Measurements from ENCODE around the gene ACACA.

DNA sequence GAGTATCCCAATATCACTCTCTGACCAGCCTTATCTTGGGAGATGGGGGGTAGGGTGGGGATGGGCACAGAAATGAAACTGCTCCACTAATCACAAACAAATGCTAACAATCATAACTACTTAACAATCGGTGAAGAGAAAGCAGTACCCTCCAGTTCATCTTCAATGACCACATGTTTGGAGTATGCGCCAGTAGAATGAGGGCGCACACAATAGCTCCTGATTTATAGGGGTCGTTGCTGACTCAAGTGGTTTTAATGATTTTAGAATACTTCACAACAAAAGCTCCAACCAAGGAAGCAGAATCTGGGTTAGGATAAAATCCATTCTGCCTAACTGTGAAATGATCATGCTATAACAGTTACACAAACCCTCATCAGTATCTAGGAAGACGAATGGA lies 273.5 kb downstream of the ACACA start:
- TF ChIP-seq, protein P1, sequence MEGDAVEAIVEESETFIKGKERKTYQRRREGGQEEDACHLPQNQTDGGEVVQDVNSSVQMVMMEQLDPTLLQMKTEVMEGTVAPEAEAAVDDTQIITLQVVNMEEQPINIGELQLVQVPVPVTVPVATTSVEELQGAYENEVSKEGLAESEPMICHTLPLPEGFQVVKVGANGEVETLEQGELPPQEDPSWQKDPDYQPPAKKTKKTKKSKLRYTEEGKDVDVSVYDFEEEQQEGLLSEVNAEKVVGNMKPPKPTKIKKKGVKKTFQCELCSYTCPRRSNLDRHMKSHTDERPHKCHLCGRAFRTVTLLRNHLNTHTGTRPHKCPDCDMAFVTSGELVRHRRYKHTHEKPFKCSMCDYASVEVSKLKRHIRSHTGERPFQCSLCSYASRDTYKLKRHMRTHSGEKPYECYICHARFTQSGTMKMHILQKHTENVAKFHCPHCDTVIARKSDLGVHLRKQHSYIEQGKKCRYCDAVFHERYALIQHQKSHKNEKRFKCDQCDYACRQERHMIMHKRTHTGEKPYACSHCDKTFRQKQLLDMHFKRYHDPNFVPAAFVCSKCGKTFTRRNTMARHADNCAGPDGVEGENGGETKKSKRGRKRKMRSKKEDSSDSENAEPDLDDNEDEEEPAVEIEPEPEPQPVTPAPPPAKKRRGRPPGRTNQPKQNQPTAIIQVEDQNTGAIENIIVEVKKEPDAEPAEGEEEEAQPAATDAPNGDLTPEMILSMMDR (IDR thresholded peaks at IDR 0.05): no peak
- no peak for TF ChIP-seq POLR2A (IDR thresholded peaks at IDR 0.05)
- no peak for TF ChIP-seq EP300 (IDR thresholded peaks at IDR 0.05)

All from tibial nerve (tissue), 4 donors.